ENCODE results near the gene LEKR1. TPM values are rescaled to one million over a fixed set of nuclear protein-coding genes. Genes with fewer than 3 reads are reported as not detected.

The LEKR1 gene
- total and polyA plus RNA-seq, 2 experiments from 2014 or later: 0.77 to 0.91 TPM

DNA sequence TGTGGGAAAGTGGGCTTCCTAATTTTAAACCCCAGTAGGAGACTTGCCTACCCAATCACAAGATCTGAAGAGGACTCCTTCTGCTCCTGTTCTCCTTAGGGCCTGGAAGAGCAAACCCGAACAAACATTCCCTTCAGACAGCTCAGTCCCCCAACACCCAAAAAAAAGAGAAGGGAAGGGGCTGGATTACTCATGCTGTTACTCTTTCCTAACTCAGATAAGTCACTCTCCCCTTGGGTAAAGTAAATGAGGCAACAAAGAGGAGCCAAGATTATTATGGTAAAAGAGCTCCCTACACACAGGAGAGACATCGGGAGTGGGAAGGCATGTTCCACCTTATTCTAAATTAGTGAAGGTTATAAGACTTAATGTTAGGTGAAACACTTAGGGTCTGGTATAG, 18.1 kb upstream of the LEKR1 start:
- Histone ChIP-seq H3K9me3 (ENCODE audit: low read depth) (no peaks in the 10 kb centered on the region), H3K27me3 (no peaks in the 10 kb centered on the region), H3K36me3 (no peaks in the 10 kb centered on the region), H3K27ac (no peak overlapping the region), H3K4me3 (no peak overlapping the region), H3K4me1 (ENCODE audit: low read depth) (peaks cover 12% of the 10 kb centered on the region)
- TF ChIP-seq, protein P1, sequence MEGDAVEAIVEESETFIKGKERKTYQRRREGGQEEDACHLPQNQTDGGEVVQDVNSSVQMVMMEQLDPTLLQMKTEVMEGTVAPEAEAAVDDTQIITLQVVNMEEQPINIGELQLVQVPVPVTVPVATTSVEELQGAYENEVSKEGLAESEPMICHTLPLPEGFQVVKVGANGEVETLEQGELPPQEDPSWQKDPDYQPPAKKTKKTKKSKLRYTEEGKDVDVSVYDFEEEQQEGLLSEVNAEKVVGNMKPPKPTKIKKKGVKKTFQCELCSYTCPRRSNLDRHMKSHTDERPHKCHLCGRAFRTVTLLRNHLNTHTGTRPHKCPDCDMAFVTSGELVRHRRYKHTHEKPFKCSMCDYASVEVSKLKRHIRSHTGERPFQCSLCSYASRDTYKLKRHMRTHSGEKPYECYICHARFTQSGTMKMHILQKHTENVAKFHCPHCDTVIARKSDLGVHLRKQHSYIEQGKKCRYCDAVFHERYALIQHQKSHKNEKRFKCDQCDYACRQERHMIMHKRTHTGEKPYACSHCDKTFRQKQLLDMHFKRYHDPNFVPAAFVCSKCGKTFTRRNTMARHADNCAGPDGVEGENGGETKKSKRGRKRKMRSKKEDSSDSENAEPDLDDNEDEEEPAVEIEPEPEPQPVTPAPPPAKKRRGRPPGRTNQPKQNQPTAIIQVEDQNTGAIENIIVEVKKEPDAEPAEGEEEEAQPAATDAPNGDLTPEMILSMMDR (IDR thresholded peaks at IDR 0.05; ENCODE audit: low read depth, low read length): no peak
- DNase-seq (ENCODE audit: low read depth in 1 of 2, low spot score in 1 of 2): no peak

DNA sequence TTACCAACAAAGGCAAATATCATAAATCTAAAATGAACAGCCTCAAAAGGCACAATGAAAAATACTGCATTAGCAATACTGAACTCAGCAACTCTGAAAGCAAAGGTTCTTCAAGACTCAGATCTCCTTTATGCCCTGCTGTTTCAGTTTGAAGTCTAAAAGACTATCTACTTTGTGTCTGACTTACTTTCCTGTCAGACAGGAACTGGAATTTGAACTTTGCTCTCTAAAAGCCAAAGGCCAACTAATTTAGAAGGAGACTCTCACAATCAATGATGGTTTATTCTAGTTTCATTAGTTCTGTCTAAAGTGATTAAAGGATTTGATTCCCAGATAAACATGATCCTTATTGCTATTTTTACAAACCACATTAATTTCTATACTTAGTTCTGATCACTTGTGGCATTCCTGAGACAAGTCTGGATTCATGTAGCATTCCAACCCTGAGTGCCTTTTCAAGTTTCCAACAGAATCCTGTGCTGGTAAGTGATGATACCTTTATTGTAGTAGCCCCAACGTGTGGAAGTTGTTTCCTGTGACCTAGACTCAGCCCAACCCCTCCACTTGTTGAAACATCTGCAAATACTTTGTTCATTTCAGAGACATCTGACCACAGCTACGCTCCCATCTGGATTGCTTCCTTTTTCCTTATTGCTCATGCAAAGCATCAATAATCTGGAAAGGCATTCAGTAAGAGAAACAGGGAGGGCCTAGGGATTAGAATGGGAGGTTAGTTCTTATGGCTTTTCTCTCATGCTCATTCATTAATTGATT, 14.9 kb upstream of the LEKR1 start:
- Histone ChIP-seq H3K4me1 (ENCODE audit: low read depth) (peaks cover 12% of the 10 kb centered on the region), H3K27ac (peak overlapping the region; percentile 38), H3K4me3 (no peak overlapping the region), H3K27me3 (peaks cover 8% of the 10 kb centered on the region), H3K36me3 (no peaks in the 10 kb centered on the region), H3K9me3 (ENCODE audit: low read depth) (no peaks in the 10 kb centered on the region)
- TF ChIP-seq, protein P1 (IDR thresholded peaks at IDR 0.05; ENCODE audit: low read depth, low read length): no peak
- DNase-seq (ENCODE audit: low read depth in 1 of 2, low spot score in 1 of 2): peak; percentile 35 to 46

DNA sequence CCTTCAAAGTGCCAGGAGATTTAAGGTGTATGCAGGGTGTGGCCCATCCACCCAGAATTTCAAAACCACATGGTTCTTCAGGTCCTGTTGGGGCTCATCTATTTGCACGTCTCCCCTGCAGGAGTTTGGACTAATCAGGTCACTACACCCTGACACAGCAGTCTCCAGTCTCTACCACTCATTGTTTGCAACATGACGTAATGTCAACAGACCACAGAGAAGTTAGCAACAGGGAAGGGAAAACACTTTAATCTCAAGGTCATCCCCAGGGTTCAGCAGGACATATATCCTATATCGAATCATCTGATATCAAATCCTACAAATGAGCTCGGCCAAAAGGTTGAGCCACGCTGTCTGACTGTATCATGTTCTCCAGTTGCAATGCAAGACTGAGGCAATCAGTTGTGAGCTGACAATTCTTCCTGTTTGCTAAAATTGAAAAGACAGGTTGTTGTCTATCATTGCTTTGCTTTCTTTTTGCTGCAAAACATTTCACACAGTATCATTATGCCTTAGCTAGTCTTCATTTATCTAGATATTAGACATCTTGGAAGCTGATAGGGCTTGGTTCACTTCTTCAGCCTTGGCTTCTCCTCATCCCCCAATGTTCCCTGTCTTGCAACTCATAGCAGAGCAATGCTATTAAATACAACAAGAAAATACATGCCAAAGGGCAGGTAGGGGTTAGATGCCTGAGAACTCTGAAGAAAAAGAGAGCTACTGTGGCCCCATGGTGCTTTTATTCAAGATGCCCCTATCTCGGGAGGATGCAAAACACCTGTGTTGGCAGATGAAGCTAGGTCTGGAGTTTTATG, 13.4 kb upstream of the LEKR1 start:
- peaks cover 8% of the 10 kb centered on the region for H3K27me3 ChIP-seq

DNA sequence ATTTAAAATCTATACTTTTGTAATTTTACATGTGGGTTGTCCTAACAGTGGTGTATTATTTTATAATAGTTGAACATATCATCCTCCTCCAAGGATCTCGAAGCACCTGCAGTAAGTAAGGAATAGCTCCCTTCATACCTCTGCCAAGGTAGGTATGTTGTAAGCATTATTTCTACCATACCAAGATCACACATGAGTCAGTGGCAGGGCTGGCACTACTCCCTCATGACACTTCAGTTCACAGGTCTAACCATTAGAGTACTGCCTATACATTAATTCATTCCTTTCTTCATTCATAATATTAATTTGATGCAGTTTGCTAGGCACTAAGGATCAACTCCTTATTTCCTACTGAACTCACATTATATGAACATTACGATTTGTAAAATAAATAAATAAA, 11.9 kb upstream of the LEKR1 start:
- Histone ChIP-seq H3K9me3 (ENCODE audit: low read depth) (no peaks in the 10 kb centered on the region), H3K4me3 (no peak overlapping the region), H3K4me1 (ENCODE audit: low read depth) (peaks cover 32% of the 10 kb centered on the region), H3K36me3 (no peaks in the 10 kb centered on the region), H3K27me3 (peaks cover 8% of the 10 kb centered on the region), H3K27ac (no peak overlapping the region)
- TF ChIP-seq, protein P1 (IDR thresholded peaks at IDR 0.05; ENCODE audit: low read depth, low read length): no peak
- DNase-seq (ENCODE audit: low read depth in 1 of 2, low spot score in 1 of 2): no peak

More for the DNA sequence above, 13.4 kb upstream of the LEKR1 start:
- H3K4me3 ChIP-seq: no peak overlapping the region
- H3K27ac ChIP-seq: no peak overlapping the region
- TF ChIP-seq, protein P1 (IDR thresholded peaks at IDR 0.05; ENCODE audit: low read depth, low read length): no peak
- peaks cover 17% of the 10 kb centered on the region for H3K4me1 ChIP-seq (ENCODE audit: low read depth)
- H3K36me3 ChIP-seq: no peaks in the 10 kb centered on the region
- DNase-seq (ENCODE audit: low read depth in 1 of 2, low spot score in 1 of 2): peak in 1 of 2 donors; percentile 40
- H3K9me3 ChIP-seq (ENCODE audit: low read depth): no peaks in the 10 kb centered on the region

DNA sequence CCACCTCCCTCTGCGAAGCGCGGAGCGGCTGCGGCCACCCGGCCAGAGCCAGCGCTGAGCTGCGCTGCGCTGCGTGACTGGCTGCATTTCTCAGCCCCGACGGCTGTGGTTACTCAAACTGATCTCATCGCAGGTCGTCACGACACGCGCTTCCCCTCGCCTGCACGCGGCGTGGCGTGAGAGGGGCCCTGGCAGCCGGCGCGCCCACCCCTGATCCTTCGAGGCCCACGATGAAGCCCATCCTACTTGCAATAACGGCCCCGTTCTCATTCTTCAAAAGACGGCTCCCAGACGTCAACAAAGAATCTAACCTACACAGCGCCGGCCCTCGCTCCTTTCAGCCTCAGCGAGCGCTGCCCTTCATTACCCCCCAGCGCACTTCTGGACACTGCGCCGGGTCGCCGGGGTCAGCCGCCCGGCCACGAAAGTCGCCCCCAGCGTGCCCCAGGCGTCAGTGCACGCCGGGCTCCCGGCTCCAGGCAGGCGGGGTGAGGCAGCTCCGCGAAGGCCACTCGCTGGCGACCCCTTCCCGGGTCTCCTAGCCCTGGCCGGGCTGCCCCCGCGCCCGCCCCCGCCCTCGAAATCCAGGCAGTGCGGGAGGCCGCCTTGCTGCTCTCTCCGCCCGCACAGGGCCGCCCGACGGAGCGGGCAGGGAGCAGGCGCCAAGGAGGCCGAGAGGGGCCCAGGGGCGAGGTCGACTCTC, 9.9 kb upstream of the LEKR1 start:
- Histone ChIP-seq H3K36me3 (no peaks in the 10 kb centered on the region), H3K4me1 (ENCODE audit: low read depth) (peaks cover 32% of the 10 kb centered on the region), H3K27ac (peak overlapping the region; percentile 68), H3K27me3 (peaks cover 8% of the 10 kb centered on the region), H3K9me3 (ENCODE audit: low read depth) (no peaks in the 10 kb centered on the region), H3K4me3 (peak overlapping the region; percentile 27)
- peak; percentile 34 to 59 for DNase-seq (ENCODE audit: low read depth in 1 of 2, low spot score in 1 of 2)
- TF ChIP-seq, protein P1 (IDR thresholded peaks at IDR 0.05; ENCODE audit: low read depth, low read length): no peak

All from cardiac muscle cell (in vitro differentiated cells and primary cell).